GM18909 (cell line): ENCODE measurements around the gene FNDC11.
A peak's percentile ranks its signal among the peaks of the same experiment; 100 is the strongest.
"Not testable (repeated sequence)": the region's sequence is repeated elsewhere in the genome, so short reads cannot be mapped to it uniquely, and the experiment has no call there.

Experiments
- ATAC-seq: cut with Tn5 transposase; IDR thresholded peaks from one replicate; pipeline ENCODE4 v1.9.1; 2021; ENCODE audit warnings: mild to moderate bottlenecking; ENCODE audit not compliant: unreplicated experiment, poor library complexity

FNDC11 gene

DNA sequence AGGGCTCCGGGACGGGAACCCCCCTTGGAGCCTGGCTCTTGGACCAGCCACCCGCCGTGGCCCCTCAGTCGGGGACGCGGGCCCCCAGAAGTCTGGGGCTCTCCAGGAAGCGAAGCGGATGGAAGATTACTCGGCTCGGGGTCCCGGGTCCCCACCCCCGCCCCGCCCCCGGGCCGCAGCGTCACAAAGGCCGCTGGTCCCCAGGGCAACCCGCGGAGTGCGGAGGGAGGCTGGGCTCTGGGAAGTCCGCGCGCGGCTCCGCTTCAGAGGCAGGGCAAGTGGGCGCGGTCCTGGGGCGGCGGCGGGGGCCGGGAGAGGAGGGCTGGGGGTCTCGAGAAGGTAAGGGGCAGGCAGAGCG is at the start of gene FNDC11:
TSS of gene FNDC11 (plus strand) at position 227 of the 358 bp plus-strand sequence. CDS start 1,505 bp downstream, outside the sequence.
- peak; percentile 20 for ATAC-seq

- ATAC-seq: no peak
Measured at GRCh38 chr20:63504642-63505041, 49.3 kb upstream of the FNDC11 start.

DNA sequence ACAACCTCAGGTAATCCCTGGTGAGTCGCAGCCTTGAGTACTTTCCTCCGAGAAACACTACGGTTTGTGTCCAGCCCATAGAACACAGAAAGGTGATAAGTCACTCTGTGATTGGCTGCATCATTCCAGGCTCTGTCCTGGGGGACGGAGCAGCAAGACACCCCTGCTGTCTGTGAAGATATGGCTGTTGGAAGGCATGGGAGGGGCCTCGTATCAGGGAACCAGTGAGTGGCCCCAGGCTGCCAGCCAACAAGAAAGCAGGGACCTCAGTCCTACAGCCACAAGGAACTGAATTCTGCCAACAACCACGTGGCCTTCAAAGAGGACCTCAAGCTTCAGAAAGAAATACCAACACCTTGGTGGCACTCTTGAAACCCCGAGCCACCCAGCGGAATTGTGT is 48.7 kb upstream of the FNDC11 start:
- ATAC-seq: no peak

GRCh38 chr20:63505723-63506122 is 48.2 kb upstream of the FNDC11 start:
- ATAC-seq: no peak

GRCh38 chr20:63507083-63507743 is 46.7 kb upstream of the FNDC11 start:
- ATAC-seq: no peak

GRCh38 chr20:63508072-63508768 is 45.7 kb upstream of the FNDC11 start:
- no peak for ATAC-seq

DNA sequence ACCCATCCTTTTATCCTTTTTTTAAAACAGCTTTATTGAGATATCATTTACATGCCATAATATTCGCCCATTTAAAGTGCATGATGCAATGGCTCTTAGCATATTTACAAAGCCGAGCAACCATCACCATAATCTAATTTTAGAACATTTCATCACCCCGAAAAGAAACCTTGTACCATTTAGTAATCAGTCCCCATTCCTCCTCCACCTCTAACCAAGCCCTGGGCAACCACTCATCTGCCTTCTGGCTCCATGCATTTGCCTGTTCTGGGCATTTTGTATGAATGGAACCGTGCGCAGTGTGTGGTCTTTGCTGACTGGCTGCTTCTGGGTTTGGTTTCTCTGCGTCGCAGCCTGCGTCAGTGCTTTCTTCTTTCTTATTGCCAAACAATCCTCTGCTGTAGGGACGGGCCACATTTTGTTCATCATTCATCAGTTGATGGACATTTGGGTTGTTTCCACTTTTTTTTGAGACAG is 44.8 kb upstream of the FNDC11 start:
- no peak for ATAC-seq

DNA sequence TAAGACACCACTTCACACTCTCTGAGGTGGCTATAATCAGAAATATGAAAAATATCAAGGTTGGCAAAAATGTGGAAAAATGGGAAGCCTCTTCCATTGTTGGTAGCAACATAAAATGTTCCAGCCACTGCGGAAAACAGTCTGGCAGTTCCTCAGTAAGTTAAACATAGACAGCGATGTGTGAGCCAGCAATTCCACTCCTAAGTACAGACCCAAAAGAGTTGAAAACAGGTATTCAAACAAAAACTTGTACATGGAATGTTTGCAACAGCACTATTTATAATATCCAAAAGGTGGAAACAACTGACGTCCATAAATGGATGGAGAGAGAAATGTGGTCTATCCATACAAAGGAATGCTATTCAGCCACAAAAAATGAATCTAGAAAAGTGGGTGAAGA is 40.8 kb upstream of the FNDC11 start:
- no peak for ATAC-seq

DNA sequence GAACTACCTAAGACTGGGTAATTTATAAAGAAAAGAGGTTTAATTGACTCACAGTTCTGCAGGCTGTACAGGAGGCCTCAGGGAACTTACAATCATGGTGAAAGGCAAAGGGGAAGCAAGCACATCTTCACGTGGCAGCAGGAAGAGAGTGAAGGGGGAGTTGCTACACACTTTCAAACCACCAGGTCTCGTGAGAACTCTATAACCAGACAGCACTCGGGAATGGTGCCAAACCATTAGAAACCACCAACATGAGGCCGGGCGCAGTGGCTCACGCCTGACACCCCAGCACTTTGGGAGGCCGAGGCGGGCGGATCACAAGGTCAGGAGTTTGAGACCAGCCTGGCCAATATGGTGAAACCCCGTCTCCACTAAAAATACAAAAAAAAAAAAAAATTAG is 39.4 kb upstream of the FNDC11 start:
- ATAC-seq: not testable (repeated sequence)

GRCh38 chr20:63517376-63518309 is 36.3 kb upstream of the FNDC11 start:
- ATAC-seq: no peak

GRCh38 chr20:63518351-63518861 is 35.6 kb upstream of the FNDC11 start:
- ATAC-seq: no peak

GRCh38 chr20:63518946-63519667 is 34.9 kb upstream of the FNDC11 start:
- no peak for ATAC-seq

- peak; percentile 44 for ATAC-seq
Measured at GRCh38 chr20:63519668-63520503, 34.1 kb upstream of the FNDC11 start.

- peak; percentile 73 for ATAC-seq
Measured at GRCh38 chr20:63520504-63520933, 33.4 kb upstream of the FNDC11 start, which contains the start of gene PPDPF. PPDPF (plus strand) TSS chr20:63520765; CDS start chr20:63521309, 544 bp downstream.

DNA sequence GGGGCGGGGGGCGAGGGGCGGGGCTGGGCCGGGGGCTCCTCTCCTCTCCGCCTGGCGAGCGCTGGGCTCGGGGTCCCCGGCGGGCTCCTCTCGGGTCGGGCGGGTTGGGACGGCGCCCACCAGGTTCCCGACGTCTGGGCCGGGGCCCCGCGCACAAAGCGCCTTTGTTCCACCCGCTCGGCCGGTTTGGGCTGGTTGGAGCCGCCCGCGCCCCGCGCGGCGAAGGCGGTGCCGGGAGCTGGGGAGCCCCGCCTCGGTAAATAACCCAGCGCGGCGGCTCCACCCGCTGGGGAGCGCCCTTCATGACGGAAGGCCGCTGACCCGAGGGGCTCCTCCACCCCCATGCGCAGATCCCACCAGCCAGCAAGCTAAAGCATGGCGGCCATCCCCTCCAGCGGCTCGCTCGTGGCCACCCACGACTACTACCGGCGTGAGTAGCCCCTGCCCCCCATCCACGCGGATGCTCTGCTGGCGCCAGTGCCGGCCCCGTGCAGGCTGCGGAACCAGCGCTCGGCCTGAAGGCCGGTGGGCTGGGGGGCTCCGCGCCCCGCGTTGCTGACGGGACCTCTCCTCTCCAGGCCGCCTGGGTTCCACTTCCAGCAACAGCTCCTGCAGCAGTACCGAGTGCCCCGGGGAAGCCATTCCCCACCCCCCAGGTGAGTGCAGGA is 32.9 kb upstream of the FNDC11 start:
- peak; percentile 47 for ATAC-seq

DNA sequence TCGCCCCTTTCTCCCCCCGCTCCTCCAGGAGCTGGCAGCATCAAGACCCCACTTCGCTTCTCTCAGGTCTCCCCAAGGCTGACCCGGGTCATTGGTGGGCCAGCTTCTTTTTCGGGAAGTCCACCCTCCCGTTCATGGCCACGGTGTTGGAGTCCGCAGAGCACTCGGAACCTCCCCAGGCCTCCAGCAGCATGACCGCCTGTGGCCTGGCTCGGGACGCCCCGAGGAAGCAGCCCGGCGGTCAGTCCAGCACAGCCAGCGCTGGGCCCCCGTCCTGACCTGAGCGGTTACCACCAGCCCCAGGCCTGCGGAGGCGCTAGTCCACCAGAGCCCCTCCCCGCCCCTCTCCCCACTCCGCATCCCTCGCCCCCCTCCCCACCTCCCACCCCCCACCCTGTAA is 32.4 kb upstream of the FNDC11 start:
- ATAC-seq: no peak

- ATAC-seq: no peak
Measured at GRCh38 chr20:63522091-63522868, 31.7 kb upstream of the FNDC11 start.
